Motor neuron (in vitro differentiated cells): Measurements from ENCODE around the gene LYPD3. TPM values are rescaled to one million over a fixed set of nuclear protein-coding genes. Genes with fewer than 3 reads are reported as not detected.

Experiments
- ATAC-seq, 8 experiments: fragments of 200-7000 bp; cut with Tn5 transposase; replicated peaks in 6 of 8; 2 replicates each; pipeline ENCODE4 v1.8.0; 2021; ENCODE audit warnings: mild to moderate bottlenecking in 8 of 8, moderate library complexity in 8 of 8
- H3K27ac ChIP-seq, 2 donors: fragments of 250-450 bp; sonication (Bioruptor Pico); 2 replicates each; pipeline ENCODE4 v1.9.0; 2021; ENCODE audit warnings: antibody characterized with exemption in 2 of 2, mild to moderate bottlenecking in 2 of 2, moderate library complexity in 1 of 2
- H3K4me1 ChIP-seq, 2 donors: fragments of 250-450 bp; sonication (Bioruptor Pico); replicated peaks in 1 of 2; 2 replicates each; pipeline ENCODE4 v1.6.1; 2021; ENCODE audit warnings: antibody characterized with exemption in 2 of 2, mild to moderate bottlenecking in 2 of 2, moderate library complexity in 1 of 2
- H3K4me3 ChIP-seq, 5 donors: fragments of 250-450 bp; sonication (Bioruptor Pico); 2 replicates each; pipeline ENCODE4 v1.9.0; 2021; ENCODE audit warnings: antibody characterized with exemption in 5 of 5, mild to moderate bottlenecking in 5 of 5, moderate library complexity in 4 of 5
- WGBS, 10 experiments: fragments of 450-650 bp; shearing (Covaris generic); methylation state at CpG; one replicate each; pipeline ENCODE4 v1.0.0; 2022; 5-methylcytosine and 5-hydroxymethylcytosine counted together
- in situ Hi-C, 9 experiments: fragments of 400-800 bp; cut with MboI; loops; one replicate each; pipeline ENCODE4 v1.15.0; 2021; ENCODE audit warnings: low sequenced_read_pairs in 9 of 9, low pct_unique_long_range_greater_than_20kb in 2 of 9; ENCODE audit not compliant: unreplicated experiment in 9 of 9
- total RNA-seq, 8 experiments: library from RNA; unstranded; fragments of 300-600 nt; gene quantifications; 2 replicates each; pipeline versions ENCODE4 v1.2.3 to v1.2.4, GENCODE V29; 2022

LYPD3 gene
- total RNA-seq, 8 experiments from 2014 or later, result 0.31 to 4.6 (median 1.1) TPM

GRCh38 chr19:43467276-43467675, 1.9 kb upstream of the LYPD3 start:
- in situ Hi-C loops, result no loop called here
- 43 to 100% (median 70%) methylated on average over 1 to 6 of the region's 6 CpGs; no CpG with 5 or more reads in 2 of the 10 experiments for WGBS, 10 experiments

GRCh38 chr19:43466793-43467192, 1.4 kb upstream of the LYPD3 start:
- no peak for ATAC-seq
- Histone ChIP-seq H3K27ac (no peak overlapping the region), H3K4me3 (no peak overlapping the region), H3K4me1 (no peaks in the 10 kb centered on the region)
- WGBS, 10 experiments, result 67 to 100% (median 90%) methylated on average over 1 of the region's 1 CpG
- in situ Hi-C loops, result no loop called here

More at GRCh38 chr19:43467276-43467675, 1.9 kb upstream of the LYPD3 start:
- no peak overlapping the region for H3K27ac ChIP-seq
- no peak overlapping the region for H3K4me3 ChIP-seq
- ATAC-seq, result no peak
- H3K4me1 ChIP-seq, result no peaks in the 10 kb centered on the region

GRCh38 chr19:43464134-43464775, 1.2 kb downstream of the LYPD3 start:
- in situ Hi-C loops, result no loop called here
- 10 to 92% (median 31%) methylated on average over 2 to 13 of the region's 33 CpGs; no CpG with 5 or more reads in 2 of the 10 experiments for WGBS, 10 experiments
- ATAC-seq, result peak in 5 of 8 experiments; percentile 75 to 81 (median 80)
- Histone ChIP-seq H3K27ac (peak overlapping the region; percentile 78 to 82), H3K4me1 (no peaks in the 10 kb centered on the region), H3K4me3 (peak overlapping the region; percentile 44 to 70 (median 59))

GRCh38 chr19:43463381-43464133, 1.9 kb downstream of the LYPD3 start:
- in situ Hi-C loops, result no loop called here
- ATAC-seq, result peak; percentile 71 to 86 (median 83)
- Histone ChIP-seq H3K27ac (peak overlapping the region; percentile 78 to 82), H3K4me1 (no peaks in the 10 kb centered on the region), H3K4me3 (peak overlapping the region; percentile 44 to 70 (median 59))
- WGBS, 10 experiments, result 0% methylated on average over 1 to 8 of the region's 57 CpGs; no CpG with 5 or more reads in 7 of the 10 experiments

GRCh38 chr19:43462785-43463380, 2.5 kb downstream of the LYPD3 start:
- no peaks in the 10 kb centered on the region for H3K4me1 ChIP-seq
- ATAC-seq, result no peak
- H3K27ac ChIP-seq, result no peak overlapping the region
- WGBS, 10 experiments, result 4 to 80% (median 25%) methylated on average over 1 to 10 of the region's 33 CpGs; no CpG with 5 or more reads in 4 of the 10 experiments
- in situ Hi-C loops, result no loop called here
- peak overlapping the region; percentile 44 to 70 (median 59) for H3K4me3 ChIP-seq

GRCh38 chr19:43462383-43462782, 3.0 kb downstream of the LYPD3 start:
- 40 to 100% (median 81%) methylated on average over 1 to 5 of the region's 7 CpGs; no CpG with 5 or more reads in 1 of the 10 experiments for WGBS, 10 experiments
- Histone ChIP-seq H3K27ac (no peak overlapping the region), H3K4me3 (peak overlapping the region in 3 of 5 donors; percentile 57 to 69 (median 59))

GRCh38 chr19:43461303-43461702, 4.1 kb downstream of the LYPD3 start:
- ATAC-seq, result no peak
- Histone ChIP-seq H3K4me1 (no peaks in the 10 kb centered on the region), H3K4me3 (no peak overlapping the region), H3K27ac (no peak overlapping the region)
- WGBS, 10 experiments, result 60 to 100% (median 80%) methylated on average over 1 to 6 of the region's 12 CpGs; no CpG with 5 or more reads in 6 of the 10 experiments
- in situ Hi-C loops, result no loop called here

More at GRCh38 chr19:43462383-43462782, 3.0 kb downstream of the LYPD3 start:
- H3K4me1 ChIP-seq, result no peaks in the 10 kb centered on the region
- ATAC-seq, result no peak
- in situ Hi-C loops, result no loop called here

- no peak for ATAC-seq
- no peaks in the 10 kb centered on the region for H3K4me1 ChIP-seq
- no peak overlapping the region for H3K4me3 ChIP-seq
- in situ Hi-C loops, result no loop called here
- no peak overlapping the region for H3K27ac ChIP-seq
- WGBS, 10 experiments, result 40 to 100% (median 54%) methylated on average over 1 to 8 of the region's 16 CpGs; no CpG with 5 or more reads in 4 of the 10 experiments
These were observed 4.9 kb downstream of the LYPD3 start for GRCh38 chr19:43460362-43461016.

GRCh38 chr19:43457809-43458208, 7.6 kb downstream of the LYPD3 start:
- in situ Hi-C loops, result loop anchor here in 4 of 9 experiments (10.0 kb wide), 1 partner anchor 57 kb away; no protein-coding TSS in a partner anchor
- Histone ChIP-seq H3K4me1 (no peaks in the 10 kb centered on the region), H3K27ac (no peak overlapping the region), H3K4me3 (no peak overlapping the region)
- ATAC-seq, result no peak
- WGBS, 10 experiments, result 33 to 95% (median 67%) methylated on average over 1 to 4 of the region's 4 CpGs; no CpG with 5 or more reads in 4 of the 10 experiments

- Histone ChIP-seq H3K4me3 (no peak overlapping the region), H3K27ac (no peak overlapping the region), H3K4me1 (no peaks in the 10 kb centered on the region)
- ATAC-seq, result peak in 2 of 8 experiments; percentile 34 to 38
- in situ Hi-C loops, result loop anchor here in 4 of 9 experiments (10.0 kb wide), 1 partner anchor 59 kb away; no protein-coding TSS in a partner anchor
- WGBS, 10 experiments, result 20 to 77% (median 47%) methylated on average over 1 to 10 of the region's 10 CpGs; no CpG with 5 or more reads in 1 of the 10 experiments
These were observed 9.9 kb downstream of the LYPD3 start for GRCh38 chr19:43455321-43456113.

- in situ Hi-C loops, result loop anchor here in 4 of 9 experiments (10.0 kb wide), 1 partner anchor 61 kb away; no protein-coding TSS in a partner anchor
- Histone ChIP-seq H3K4me3 (no peak overlapping the region), H3K4me1 (no peaks in the 10 kb centered on the region), H3K27ac (no peak overlapping the region)
- ATAC-seq, result no peak
- WGBS, 10 experiments, result 0 to 89% (median 50%) methylated on average over 1 to 2 of the region's 2 CpGs; no CpG with 5 or more reads in 6 of the 10 experiments
These were observed 11.4 kb downstream of the LYPD3 start for GRCh38 chr19:43454031-43454430.

GRCh38 chr19:43452582-43452981, 12.8 kb downstream of the LYPD3 start:
- ATAC-seq, result no peak
- no peaks in the 10 kb centered on the region for H3K4me1 ChIP-seq
- in situ Hi-C loops, result loop anchor here in 4 of 9 experiments (10.0 kb wide), 1 partner anchor 62 kb away; no protein-coding TSS in a partner anchor
- H3K4me3 ChIP-seq, result no peak overlapping the region
- H3K27ac ChIP-seq, result no peak overlapping the region
- WGBS, 10 experiments, result 43 to 100% (median 63%) methylated on average over 1 to 2 of the region's 3 CpGs; no CpG with 5 or more reads in 4 of the 10 experiments
